Breast epithelium (tissue), 4 donors: ENCODE results near the gene PRAMEF9. TPM values are rescaled to one million over a fixed set of nuclear protein-coding genes. Genes with fewer than 3 reads are reported as not detected.
A peak's percentile ranks its signal among the peaks of the same experiment; 100 is the strongest.

Source experiments
- DNase-seq, 2 donors: peaks; one replicate each; pipeline ENCODE4 v3.0.0-alpha.2; 2019; ENCODE audit warnings: low spot score in 2 of 2
- H3K27ac ChIP-seq, 2 donors: fragments of 200-600 bp; sonication (generic) in 1 of 2; one replicate each; pipeline ENCODE4 v1.5.1; 2016 to 2019; ENCODE audit warnings: mild to moderate bottlenecking in 1 of 2
- H3K27me3 ChIP-seq, 2 donors: fragments of 200-600 bp; sonication (generic) in 1 of 2; one replicate each; pipeline versions ENCODE4 v1.5.1 to v1.6.0; 2017 to 2019; ENCODE audit warnings: control low read depth in 1 of 2, mild to moderate bottlenecking in 1 of 2
- H3K36me3 ChIP-seq: fragments of 200-600 bp; one replicate; pipeline ENCODE4 v1.5.1; 2019
- H3K4me1 ChIP-seq, 2 donors: fragments of 200-600 bp; sonication (generic); one replicate each; pipeline ENCODE4 v1.5.1; 2016 to 2019; ENCODE audit warnings: control low read depth in 1 of 2
- H3K4me3 ChIP-seq, 3 donors: fragments of 200-600 bp; sonication (generic); 1 replicate in 2 of 3; 2 replicates in 1 of 3; pipeline ENCODE4 v1.5.1; 2016 to 2019; ENCODE audit warnings: mild to moderate bottlenecking in 3 of 3, moderate library complexity in 2 of 3
- H3K9me3 ChIP-seq, 2 donors: fragments of 200-600 bp; sonication (generic) in 1 of 2; one replicate each; pipeline ENCODE4 v1.5.1; 2016 to 2019; ENCODE audit warnings: control low read depth in 1 of 2
- CTCF ChIP-seq, 3 donors: fragments of 450-650 bp; IDR thresholded peaks; one replicate each; pipeline ENCODE4 v1.5.1; 2016 to 2017; ENCODE audit warnings: antibody characterized with exemption in 3 of 3, mild to moderate bottlenecking in 3 of 3, moderate library complexity in 3 of 3
- POLR2A ChIP-seq: fragments of 450-650 bp; IDR thresholded peaks from one replicate; pipeline ENCODE4 v1.6.1; 2016; ENCODE audit warnings: antibody characterized with exemption, mild to moderate bottlenecking, moderate library complexity
- POLR2AphosphoS5 ChIP-seq, 3 donors: sonication (generic); formaldehyde crosslinking; IDR thresholded peaks; one replicate each; pipeline ENCODE4 v1.6.1; 2017; ENCODE audit warnings: antibody characterized with exemption in 3 of 3
- intact Hi-C: fragments of 100-400 bp; cut with DNase I; formaldehyde crosslinking; loops from one replicate; pipeline ENCODE4 v1.15.1; 2023; ENCODE audit warnings: low total_unique reads
- total RNA-seq, 3 donors: library from RNA; depleted of rRNA; stranded (reverse); fragments of >200 nt; gene quantifications; one replicate each; pipeline ENCODE4 v1.1.0, GENCODE V29; 2016

Gene PRAMEF9
- total RNA-seq, 3 donors from 2014 or later = not detected

GRCh38 chr1:13228343-13228781 is 56.7 kb downstream of the PRAMEF9 start:
- peak in 1 of 2 donors; percentile 17 for DNase-seq
- no peaks in the 10 kb centered on the region for H3K4me1 ChIP-seq
- intact Hi-C loops = no loop called here
- H3K27me3 ChIP-seq = peaks cover 0 to 5% of the 10 kb centered on the region in 2 donors
- no peak overlapping the region for H3K4me3 ChIP-seq
- no peaks in the 10 kb centered on the region for H3K9me3 ChIP-seq
- H3K36me3 ChIP-seq = no peaks in the 10 kb centered on the region
- no peak overlapping the region for H3K27ac ChIP-seq
- TF ChIP-seq CTCF (IDR thresholded peaks at IDR 0.05) (no peak), POLR2AphosphoS5 (IDR thresholded peaks at IDR 0.05) (no peak), POLR2A (no peak)

Other genes with a start within 250 kb of the PRAMEF9 start
- gene PRAMEF6, start 224.3 kb upstream of the PRAMEF9 start, total RNA-seq = not detected
- not detected for gene PRAMEF27, start 115.3 kb upstream of the PRAMEF9 start, total RNA-seq
- gene HNRNPCL3, start 111.1 kb upstream of the PRAMEF9 start, total RNA-seq = not detected
- gene PRAMEF25, start 101.1 kb upstream of the PRAMEF9 start, total RNA-seq = not detected
- gene HNRNPCL2, start 55.0 kb upstream of the PRAMEF9 start, total RNA-seq = not detected
- gene PRAMEF26, start 15.8 kb upstream of the PRAMEF9 start, total RNA-seq = not detected
- gene HNRNPCL4, start 6.2 kb upstream of the PRAMEF9 start, total RNA-seq = not detected
- not detected for gene PRAMEF13, start 29.6 kb downstream of the PRAMEF9 start, total RNA-seq
- gene PRAMEF18, start 54.3 kb downstream of the PRAMEF9 start, total RNA-seq = not detected
- not detected for gene PRAMEF5, start 82.3 kb downstream of the PRAMEF9 start, total RNA-seq
- gene PRAMEF8, start 113.3 kb downstream of the PRAMEF9 start, total RNA-seq = not detected
- not detected for gene PRAMEF33, start 131.7 kb downstream of the PRAMEF9 start, total RNA-seq
- gene PRAMEF15, start 143.7 kb downstream of the PRAMEF9 start, total RNA-seq = not detected
- not detected for gene PRAMEF14, start 175.3 kb downstream of the PRAMEF9 start, total RNA-seq
- not detected for gene PRAMEF19, start 200.1 kb downstream of the PRAMEF9 start, total RNA-seq
- not detected for gene PRAMEF17, start 217.8 kb downstream of the PRAMEF9 start, total RNA-seq
- gene PRAMEF20, start 238.6 kb downstream of the PRAMEF9 start, total RNA-seq = not detected